Osteocyte (in vitro differentiated cells): ENCODE results near the gene KCNN1. TPM values are rescaled to one million over a fixed set of nuclear protein-coding genes. Genes with fewer than 3 reads are reported as not detected.
"Not testable (repeated sequence)": the region's sequence is repeated elsewhere in the genome, so short reads cannot be mapped to it uniquely, and the experiment has no call there.

Experiments used
- DNase-seq: peaks from one replicate; pipeline ENCODE4 v3.0.0; 2021; ENCODE audit warnings: mixed read lengths; ENCODE audit not compliant: unreplicated experiment; ENCODE audit errors: extremely low spot score
- H3K27ac Mint-ChIP-seq: one replicate; pipeline ENCODE4 v1.8.0; 2021; ENCODE audit warnings: mild to moderate bottlenecking, mixed read lengths; ENCODE audit not compliant: unreplicated experiment
- H3K27me3 Mint-ChIP-seq: one replicate; pipeline ENCODE4 v1.8.0; 2021; ENCODE audit warnings: mixed read lengths; ENCODE audit not compliant: unreplicated experiment
- H3K36me3 Mint-ChIP-seq: one replicate; pipeline ENCODE4 v1.8.0; 2021; ENCODE audit warnings: mixed read lengths; ENCODE audit not compliant: unreplicated experiment
- H3K4me1 Mint-ChIP-seq: one replicate; pipeline ENCODE4 v1.8.0; 2021; ENCODE audit warnings: mixed read lengths; ENCODE audit not compliant: unreplicated experiment
- H3K4me3 Mint-ChIP-seq: one replicate; pipeline ENCODE4 v1.8.0; 2021; ENCODE audit warnings: mild to moderate bottlenecking, moderate library complexity, mixed read lengths; ENCODE audit not compliant: unreplicated experiment
- H3K9me3 Mint-ChIP-seq: one replicate; pipeline ENCODE4 v1.8.0; 2021; ENCODE audit warnings: mixed read lengths; ENCODE audit not compliant: unreplicated experiment
- total RNA-seq: library from RNA; stranded (reverse); gene quantifications from 2 replicates; pipeline ENCODE4 v1.2.1, GENCODE V29; 2021
- TF ChIP-seq, protein P1 (sequence below): fragments of 200-600 bp; sonication (generic); IDR thresholded peaks from 2 replicates; pipeline ENCODE4 v1.5.0; 2021; ENCODE audit warnings: antibody characterized with exemption, mild to moderate bottlenecking, moderate library complexity

Gene KCNN1
- total RNA-seq, 1 donor from 2014 or later, result not detected

DNA sequence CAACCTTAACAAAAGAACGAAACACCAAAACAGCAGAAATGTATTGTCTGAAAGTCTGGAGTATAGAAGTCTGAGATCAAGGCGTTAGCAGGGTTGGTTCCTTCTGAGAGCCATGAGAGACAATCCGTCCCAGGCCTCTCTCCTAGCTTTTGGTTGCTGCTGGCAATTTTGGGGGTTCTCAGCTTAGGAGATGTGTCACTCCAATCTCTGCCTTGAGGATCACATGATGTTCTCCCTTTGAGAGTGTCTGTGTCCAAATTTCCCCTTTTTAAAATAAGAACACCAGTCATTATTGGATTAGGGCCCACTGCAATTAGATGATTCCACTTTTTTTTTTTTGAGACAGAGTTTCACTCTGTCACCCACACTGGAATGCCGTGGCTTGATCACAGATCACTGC, 10.1 kb downstream of the KCNN1 start:
- Mint-ChIP-seq H3K4me1 (no peaks in the 10 kb centered on the region), H3K27me3 (peaks cover 22% of the 10 kb centered on the region), H3K9me3 (no peaks in the 10 kb centered on the region), H3K36me3 (no peaks in the 10 kb centered on the region), H3K27ac (no peak overlapping the region), H3K4me3 (no peak overlapping the region)
- TF ChIP-seq, protein P1, sequence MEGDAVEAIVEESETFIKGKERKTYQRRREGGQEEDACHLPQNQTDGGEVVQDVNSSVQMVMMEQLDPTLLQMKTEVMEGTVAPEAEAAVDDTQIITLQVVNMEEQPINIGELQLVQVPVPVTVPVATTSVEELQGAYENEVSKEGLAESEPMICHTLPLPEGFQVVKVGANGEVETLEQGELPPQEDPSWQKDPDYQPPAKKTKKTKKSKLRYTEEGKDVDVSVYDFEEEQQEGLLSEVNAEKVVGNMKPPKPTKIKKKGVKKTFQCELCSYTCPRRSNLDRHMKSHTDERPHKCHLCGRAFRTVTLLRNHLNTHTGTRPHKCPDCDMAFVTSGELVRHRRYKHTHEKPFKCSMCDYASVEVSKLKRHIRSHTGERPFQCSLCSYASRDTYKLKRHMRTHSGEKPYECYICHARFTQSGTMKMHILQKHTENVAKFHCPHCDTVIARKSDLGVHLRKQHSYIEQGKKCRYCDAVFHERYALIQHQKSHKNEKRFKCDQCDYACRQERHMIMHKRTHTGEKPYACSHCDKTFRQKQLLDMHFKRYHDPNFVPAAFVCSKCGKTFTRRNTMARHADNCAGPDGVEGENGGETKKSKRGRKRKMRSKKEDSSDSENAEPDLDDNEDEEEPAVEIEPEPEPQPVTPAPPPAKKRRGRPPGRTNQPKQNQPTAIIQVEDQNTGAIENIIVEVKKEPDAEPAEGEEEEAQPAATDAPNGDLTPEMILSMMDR, result no peak
- no peak for DNase-seq

GRCh38 chr19:17977488-17977887, 10.6 kb downstream of the KCNN1 start:
- Mint-ChIP-seq H3K4me3 (no peak overlapping the region), H3K27ac (no peak overlapping the region), H3K9me3 (no peaks in the 10 kb centered on the region), H3K27me3 (peaks cover 17% of the 10 kb centered on the region), H3K4me1 (no peaks in the 10 kb centered on the region), H3K36me3 (no peaks in the 10 kb centered on the region)
- DNase-seq, result no peak
- TF ChIP-seq, protein P1, result no peak

DNA sequence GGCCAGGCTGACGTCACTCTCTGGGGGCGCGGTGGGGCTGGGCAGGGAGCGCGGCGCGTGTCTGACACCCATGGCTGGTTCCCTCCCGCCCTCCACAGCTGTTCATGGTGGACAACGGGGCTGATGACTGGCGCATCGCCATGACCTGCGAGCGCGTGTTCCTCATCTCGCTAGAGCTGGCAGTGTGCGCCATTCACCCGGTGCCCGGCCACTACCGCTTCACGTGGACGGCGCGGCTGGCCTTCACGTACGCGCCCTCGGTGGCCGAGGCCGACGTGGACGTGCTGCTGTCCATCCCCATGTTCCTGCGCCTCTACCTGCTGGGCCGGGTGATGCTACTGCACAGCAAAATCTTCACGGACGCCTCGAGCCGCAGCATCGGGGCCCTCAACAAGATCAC, 14.7 kb downstream of the KCNN1 start:
- no peaks in the 10 kb centered on the region for H3K4me1 Mint-ChIP-seq
- TF ChIP-seq, protein P1, result no peak
- no peaks in the 10 kb centered on the region for H3K36me3 Mint-ChIP-seq
- H3K9me3 Mint-ChIP-seq, result no peaks in the 10 kb centered on the region
- no peak for DNase-seq
- no peak overlapping the region for H3K4me3 Mint-ChIP-seq
- H3K27me3 Mint-ChIP-seq, result peaks cover 10% of the 10 kb centered on the region
- no peak overlapping the region for H3K27ac Mint-ChIP-seq

DNA sequence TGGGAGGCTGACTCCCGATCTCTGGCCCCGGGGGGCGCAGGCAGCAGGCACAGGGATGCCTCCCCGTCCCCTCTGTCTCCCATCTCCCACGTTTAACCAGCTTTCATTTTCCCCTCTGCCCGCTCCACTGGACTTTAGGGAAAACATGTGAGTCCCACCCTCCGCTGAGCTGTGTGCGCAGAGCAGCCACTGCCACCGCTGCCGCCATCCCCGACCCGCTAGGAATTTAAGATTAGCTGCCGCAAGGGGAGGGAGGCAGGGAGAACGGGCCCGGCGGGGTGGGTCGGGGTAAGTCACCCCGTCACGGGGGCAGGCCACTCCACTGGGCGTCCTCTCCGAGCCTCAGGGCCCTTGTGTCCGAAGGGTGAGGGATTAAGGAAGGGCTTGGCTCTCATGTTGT, 15.5 kb downstream of the KCNN1 start:
- TF ChIP-seq, protein P1, result no peak
- H3K4me3 Mint-ChIP-seq, result no peak overlapping the region
- H3K27me3 Mint-ChIP-seq, result peaks cover 6% of the 10 kb centered on the region
- no peak for DNase-seq
- no peak overlapping the region for H3K27ac Mint-ChIP-seq
- H3K36me3 Mint-ChIP-seq, result no peaks in the 10 kb centered on the region
- no peaks in the 10 kb centered on the region for H3K4me1 Mint-ChIP-seq
- H3K9me3 Mint-ChIP-seq, result no peaks in the 10 kb centered on the region

- no peak overlapping the region for H3K4me3 Mint-ChIP-seq
- no peak overlapping the region for H3K27ac Mint-ChIP-seq
- no peak for DNase-seq
- no peaks in the 10 kb centered on the region for H3K4me1 Mint-ChIP-seq
- TF ChIP-seq, protein P1, result no peak
- peaks cover 5% of the 10 kb centered on the region for H3K27me3 Mint-ChIP-seq
- no peaks in the 10 kb centered on the region for H3K9me3 Mint-ChIP-seq
- H3K36me3 Mint-ChIP-seq, result no peaks in the 10 kb centered on the region
These were observed 18.3 kb downstream of the KCNN1 start for GRCh38 chr19:17985037-17985818.

GRCh38 chr19:17986569-17986968, 19.7 kb downstream of the KCNN1 start:
- not testable (repeated sequence) for H3K27ac Mint-ChIP-seq, H3K4me3 Mint-ChIP-seq, DNase-seq, H3K9me3 Mint-ChIP-seq, H3K36me3 Mint-ChIP-seq, H3K27me3 Mint-ChIP-seq, H3K4me1 Mint-ChIP-seq
